ENCODE results near the gene MYH11.

The MYH11 gene

GRCh38 chr16:15885560-15886001 is 28.8 kb upstream of the MYH11 start:
- TF ChIP-seq CTCF (conservative IDR thresholded peaks at IDR 0.05), result no peak

DNA sequence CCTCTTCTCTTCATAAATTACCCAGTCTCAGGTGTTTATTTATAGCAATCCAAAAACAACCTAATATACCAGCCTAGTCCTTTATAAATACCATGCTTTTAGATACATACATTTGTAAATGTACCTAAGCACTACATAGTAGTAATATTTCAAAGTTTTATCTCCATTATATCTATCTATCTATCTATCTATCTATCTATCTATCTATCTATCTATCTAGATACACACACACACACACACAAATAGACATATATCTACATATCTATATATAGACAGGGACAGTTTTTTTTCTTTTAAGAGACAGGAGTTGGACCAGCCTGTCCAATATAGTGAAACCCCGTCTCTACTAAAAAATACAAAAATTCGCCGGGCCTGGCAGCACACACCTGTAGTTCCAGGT is 25.7 kb upstream of the MYH11 start:
- no peak overlapping the region for H3K27ac ChIP-seq
- TF ChIP-seq CTCF (conservative IDR thresholded peaks at IDR 0.05), result no peak

More at GRCh38 chr16:15885560-15886001, 28.8 kb upstream of the MYH11 start:
- H3K27ac ChIP-seq, result no peak overlapping the region

GRCh38 chr16:15881794-15882379 is 25.1 kb upstream of the MYH11 start:
- TF ChIP-seq CTCF (conservative IDR thresholded peaks at IDR 0.05), result no peak
- no peak overlapping the region for H3K27ac ChIP-seq

DNA sequence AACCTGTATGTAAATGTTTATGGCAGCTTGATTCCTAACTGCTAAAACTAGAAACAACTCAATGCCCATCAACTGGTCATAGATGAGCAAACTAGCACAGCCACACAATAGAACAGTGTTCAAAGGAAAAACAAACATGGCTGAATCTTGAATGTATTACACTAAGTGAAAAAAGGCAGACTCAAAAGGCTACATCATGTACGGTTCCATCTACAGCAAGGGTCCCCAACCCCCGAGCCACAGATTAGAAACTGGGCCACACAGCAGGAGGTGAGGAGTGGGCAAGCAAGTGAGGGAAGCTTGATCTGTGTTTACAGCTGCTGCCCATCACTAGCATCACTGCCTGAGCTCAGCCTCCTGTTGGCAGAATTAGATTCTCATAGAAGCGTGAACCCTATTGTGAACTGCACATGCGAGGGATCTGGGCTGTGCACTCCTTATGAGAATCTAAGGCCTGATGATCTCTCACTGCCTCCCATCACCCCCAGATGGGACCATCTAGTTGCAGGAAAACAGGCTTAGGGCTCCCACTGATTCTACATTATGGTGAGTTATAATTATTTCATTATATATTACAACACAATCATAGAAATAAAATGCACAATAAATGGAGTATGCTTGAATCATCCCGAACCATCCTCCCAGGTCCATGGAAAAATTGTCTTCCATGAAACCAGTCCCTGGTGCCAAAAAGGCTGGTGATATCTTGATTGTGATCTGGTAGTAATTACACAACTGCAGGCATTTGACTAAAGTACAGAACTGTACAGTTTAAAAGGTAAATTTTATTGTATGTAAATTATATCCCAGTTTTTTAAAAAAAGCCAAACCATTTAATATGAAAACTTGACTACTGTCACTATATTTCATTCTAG is 23.8 kb upstream of the MYH11 start:
- no peak overlapping the region for H3K27ac ChIP-seq
- no peak for TF ChIP-seq CTCF (conservative IDR thresholded peaks at IDR 0.05)

DNA sequence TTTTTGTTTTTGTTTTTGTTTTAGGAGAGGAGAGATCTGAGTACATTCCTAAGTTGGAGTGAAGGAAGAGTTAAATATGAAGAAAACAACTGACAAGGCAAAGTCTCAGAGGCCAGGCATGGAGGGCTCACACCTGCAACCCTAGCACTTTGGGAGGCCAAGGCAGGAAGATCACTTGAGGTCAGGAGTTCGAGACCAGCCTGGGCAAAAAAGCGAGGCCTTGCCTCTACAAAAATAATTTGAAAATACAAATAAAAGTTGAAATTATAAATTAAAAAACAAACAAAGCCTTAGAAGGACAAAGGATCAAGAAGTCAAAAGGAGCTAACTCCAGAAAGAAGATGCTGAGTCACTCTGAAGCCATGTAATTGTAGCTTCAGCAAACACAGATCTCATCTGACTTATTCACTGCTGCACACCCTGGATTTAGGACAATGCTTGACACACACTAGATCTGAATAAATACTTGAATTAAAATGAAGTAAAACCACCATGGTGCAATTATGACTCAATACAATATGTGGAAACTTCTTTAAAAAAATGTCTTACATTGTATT is 22.5 kb upstream of the MYH11 start:
- no peak for TF ChIP-seq CTCF (conservative IDR thresholded peaks at IDR 0.05)
- H3K27ac ChIP-seq, result no peak overlapping the region

- H3K27ac ChIP-seq, result no peak overlapping the region
- TF ChIP-seq CTCF (conservative IDR thresholded peaks at IDR 0.05), result no peak
Measured at GRCh38 chr16:15876503-15876902, 19.7 kb upstream of the MYH11 start.

DNA sequence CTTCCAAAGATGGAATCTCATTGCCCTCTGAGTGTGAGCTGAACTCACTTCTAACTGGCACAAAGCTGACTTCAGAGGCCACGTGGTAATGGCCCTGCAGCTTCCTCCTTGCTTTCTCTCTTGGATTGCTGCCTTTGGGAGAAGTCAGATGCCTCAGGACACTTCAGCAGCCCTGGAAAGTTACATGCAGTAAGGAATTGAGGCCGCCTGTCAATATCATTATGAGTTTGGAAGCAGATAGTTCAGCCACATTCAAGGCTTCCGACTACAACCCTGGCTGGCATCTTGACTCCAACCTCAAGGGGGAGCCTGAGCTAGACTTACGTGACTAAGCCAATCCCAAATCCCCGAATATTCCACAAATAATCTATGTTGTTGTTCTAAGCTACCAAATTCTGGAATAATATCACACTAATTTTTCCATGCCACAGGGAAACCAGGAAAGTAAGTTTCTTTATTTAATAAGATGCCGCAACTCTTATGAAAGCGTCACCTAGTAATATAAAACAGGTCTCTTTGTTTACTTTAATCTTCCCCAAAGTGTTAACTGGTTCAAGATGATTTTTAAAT is 18.0 kb upstream of the MYH11 start:
- H3K27ac ChIP-seq, result peak overlapping the region; percentile 46
- peak; percentile 78 for TF ChIP-seq CTCF (conservative IDR thresholded peaks at IDR 0.05)
